Prostate gland (tissue), 2 donors: ENCODE results near the gene MPEG1.

Source experiments
- CTCF ChIP-seq, 4 experiments: fragments of 200-600 bp in 2 of 4; fragments of 450-650 bp in 2 of 4; sonication (generic) in 2 of 4; IDR thresholded peaks; 1 replicate in 3 of 4; 2 replicates in 1 of 4; pipeline ENCODE4 v1.5.1; 2016 to 2019; ENCODE audit warnings: antibody characterized with exemption in 4 of 4, mild to moderate bottlenecking in 2 of 4, moderate library complexity in 2 of 4
- POLR2A ChIP-seq: fragments of 450-650 bp; IDR thresholded peaks from one replicate; pipeline ENCODE4 v1.6.1; 2016; ENCODE audit warnings: antibody characterized with exemption, mild to moderate bottlenecking

- TF ChIP-seq CTCF (IDR thresholded peaks at IDR 0.05) (no peak), POLR2A (no peak)
Measured at GRCh38 chr11:59249535-59249934, 36.8 kb upstream of the MPEG1 start.
